Measurements from ENCODE around the gene NAA15. TPM values are rescaled to one million over a fixed set of nuclear protein-coding genes. Genes with fewer than 3 reads are reported as not detected.

The NAA15 gene
- total and polyA plus RNA-seq, 4 donors, result 6.7 to 18.2 (median 11.1) TPM

DNA sequence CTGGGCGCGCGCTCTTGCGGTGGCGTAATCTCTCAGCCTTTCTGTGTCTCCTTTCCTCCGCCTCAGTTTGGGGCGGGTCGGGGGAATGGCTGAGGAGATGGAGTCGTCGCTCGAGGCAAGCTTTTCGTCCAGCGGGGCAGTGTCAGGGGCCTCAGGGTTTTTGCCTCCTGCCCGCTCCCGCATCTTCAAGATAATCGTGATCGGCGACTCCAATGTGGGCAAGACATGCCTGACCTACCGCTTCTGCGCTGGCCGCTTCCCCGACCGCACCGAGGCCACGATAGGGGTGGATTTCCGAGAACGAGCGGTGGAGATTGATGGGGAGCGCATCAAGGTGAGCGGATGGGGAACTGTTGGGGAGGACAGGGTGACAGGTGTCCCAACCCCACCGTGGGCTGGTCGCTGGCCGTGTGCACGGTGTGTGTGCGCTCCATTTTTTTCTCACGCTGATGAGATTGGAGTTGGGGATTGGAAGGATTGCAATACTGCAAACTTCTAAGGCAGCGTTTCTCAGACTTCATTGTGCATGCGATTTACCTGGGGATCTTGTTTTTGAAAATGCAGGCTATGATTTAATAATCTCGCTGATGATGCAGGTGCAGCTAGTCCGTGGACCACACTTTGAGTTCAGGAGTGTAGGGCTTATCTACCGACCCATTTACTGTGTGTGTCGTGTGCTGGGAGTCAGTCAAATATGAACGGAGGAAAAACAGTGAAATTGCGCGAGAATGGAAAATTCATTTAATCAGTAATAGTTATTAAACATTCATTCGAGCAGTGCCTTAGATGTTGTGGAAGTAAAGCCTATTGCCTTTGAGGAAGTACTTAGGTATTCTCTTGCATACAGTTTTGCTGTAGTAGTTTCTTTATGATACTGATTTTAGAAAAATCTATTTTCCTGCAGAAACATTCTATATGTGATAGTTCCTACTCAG is 153.1 kb downstream of the NAA15 start, which contains the start of gene RAB33B:
Gene RAB33B (plus strand): TSS at position 11 of the 935 bp plus-strand sequence. CDS start 75 bp downstream, at position 86.
- H3K27ac ChIP-seq (ENCODE audit: low read depth in 1 of 2, low read length in 2 of 2), result peak within 1 kb of the TSS; percentile 97
- H3K4me3 ChIP-seq (ENCODE audit: low read depth in 1 of 3, low read length in 3 of 3), result peak within 1 kb of the TSS; percentile 90 to 99 (median 92)
- WGBS, result under 1% methylated on average over 46 of the region's 46 CpGs
- peak within 1 kb of the TSS; percentile 91 to 94 for H3K9ac ChIP-seq (ENCODE audit: low read depth in 1 of 2, low read length in 2 of 2)
- peaks cover 2 to 42% (median 25%) of the 10 kb centered on the region in 4 donors for H3K4me1 ChIP-seq (ENCODE audit: control insufficient read depth in 4 of 4, insufficient read depth in 4 of 4, low read length in 3 of 4)
- no peaks in the 10 kb centered on the region for H3K9me3 ChIP-seq (ENCODE audit: control insufficient read depth in 4 of 4, low read length in 3 of 4)
- TF ChIP-seq EGR1 (IDR thresholded peaks at IDR 0.05; ENCODE audit: low read depth in 2 of 2), result no peak
- peak; percentile 4 for TF ChIP-seq TAF1 (conservative IDR thresholded peaks at IDR 0.05)
- TF ChIP-seq FOXA1 (IDR thresholded peaks at IDR 0.05), result no peak
- peak; percentile 82 for TF ChIP-seq YY1 (IDR thresholded peaks at IDR 0.05)
- TF ChIP-seq ZBTB33 (IDR thresholded peaks at IDR 0.05), result no peak
- no peak for DNase-seq (ENCODE audit: low spot score)
- H3K36me3 ChIP-seq (ENCODE audit: control insufficient read depth in 4 of 4, insufficient read depth in 3 of 4, low read depth in 1 of 4, low read length in 3 of 4), result peaks cover 0 to 1% (median 0%) of the 10 kb centered on the region in 4 donors
- H3K27me3 ChIP-seq (ENCODE audit: control insufficient read depth in 4 of 4, insufficient read depth in 4 of 4, low read length in 3 of 4), result no peaks in the 10 kb centered on the region

DNA sequence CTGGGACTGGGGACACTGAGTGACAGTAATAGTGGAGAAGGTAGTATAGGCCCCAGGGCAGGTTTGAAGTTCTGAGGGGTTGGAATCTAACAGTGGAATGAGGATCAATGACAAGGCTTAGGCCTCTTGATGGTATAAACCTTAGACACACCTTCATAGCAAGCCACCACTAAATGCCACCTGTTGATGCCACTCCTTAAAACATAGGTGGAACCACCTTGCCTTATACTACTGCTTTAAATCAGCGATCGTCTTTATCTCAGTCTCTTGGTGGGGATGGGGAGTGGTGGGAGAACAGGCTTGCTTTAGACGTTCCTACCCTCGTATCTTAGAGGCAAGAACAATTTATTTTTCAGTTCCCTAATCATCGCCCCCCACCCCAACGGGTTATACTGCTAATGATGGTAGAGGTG is 153.8 kb downstream of the NAA15 start:
- H3K4me1 ChIP-seq (ENCODE audit: control insufficient read depth in 4 of 4, insufficient read depth in 4 of 4, low read length in 3 of 4), result peaks cover 3 to 49% (median 29%) of the 10 kb centered on the region in 4 donors
- 18% methylated on average over 6 of the region's 6 CpGs for WGBS
- DNase-seq (ENCODE audit: low spot score), result no peak
- H3K27me3 ChIP-seq (ENCODE audit: control insufficient read depth in 4 of 4, insufficient read depth in 4 of 4, low read length in 3 of 4), result no peaks in the 10 kb centered on the region
- peak overlapping the region; percentile 97 for H3K27ac ChIP-seq (ENCODE audit: low read depth in 1 of 2, low read length in 2 of 2)
- peak overlapping the region; percentile 91 to 94 for H3K9ac ChIP-seq (ENCODE audit: low read depth in 1 of 2, low read length in 2 of 2)
- H3K36me3 ChIP-seq (ENCODE audit: control insufficient read depth in 4 of 4, insufficient read depth in 3 of 4, low read depth in 1 of 4, low read length in 3 of 4), result no peaks in the 10 kb centered on the region
- peak overlapping the region; percentile 75 to 99 (median 92) for H3K4me3 ChIP-seq (ENCODE audit: low read depth in 1 of 3, low read length in 3 of 3)
- TF ChIP-seq JUND (IDR thresholded peaks at IDR 0.05), result no peak
- TF ChIP-seq TAF1 (conservative IDR thresholded peaks at IDR 0.05), result no peak
- no peak for TF ChIP-seq FOXA2 (IDR thresholded peaks at IDR 0.05)
- no peak for TF ChIP-seq EGR1 (IDR thresholded peaks at IDR 0.05; ENCODE audit: low read depth in 2 of 2)
- no peak for TF ChIP-seq REST (IDR thresholded peaks at IDR 0.05)
- TF ChIP-seq RXRA (IDR thresholded peaks at IDR 0.05), result no peak
- no peak for TF ChIP-seq FOXA1 (IDR thresholded peaks at IDR 0.05)
- TF ChIP-seq RAD21 (IDR thresholded peaks at IDR 0.05), result no peak
- no peak for TF ChIP-seq YY1 (IDR thresholded peaks at IDR 0.05)
- no peak for TF ChIP-seq CTCF (IDR thresholded peaks at IDR 0.05; ENCODE audit: low read depth, low read length, missing input control)
- no peak for TF ChIP-seq ZBTB33 (IDR thresholded peaks at IDR 0.05)
- TF ChIP-seq ATF3 (IDR thresholded peaks at IDR 0.05), result no peak
- TF ChIP-seq GABPA (IDR thresholded peaks at IDR 0.05 in 1 of 2, conservative IDR thresholded peaks at IDR 0.05 in 1 of 2), result no peak
- TF ChIP-seq NR2F2 (IDR thresholded peaks at IDR 0.05), result no peak
- TF ChIP-seq, protein P1, sequence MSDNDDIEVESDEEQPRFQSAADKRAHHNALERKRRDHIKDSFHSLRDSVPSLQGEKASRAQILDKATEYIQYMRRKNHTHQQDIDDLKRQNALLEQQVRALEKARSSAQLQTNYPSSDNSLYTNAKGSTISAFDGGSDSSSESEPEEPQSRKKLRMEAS (IDR thresholded peaks at IDR 0.05), result no peak
- no peak for TF ChIP-seq SP1 (IDR thresholded peaks at IDR 0.05)
- TF ChIP-seq HNF4G (IDR thresholded peaks at IDR 0.05), result no peak
- no peak for TF ChIP-seq HNF4A (conservative IDR thresholded peaks at IDR 0.05)
- H3K9me3 ChIP-seq (ENCODE audit: control insufficient read depth in 4 of 4, low read length in 3 of 4), result no peaks in the 10 kb centered on the region
